OCI-LY1 (cell line): ENCODE data around the gene MYO16.
"Not testable (repeated sequence)": the region's sequence is repeated elsewhere in the genome, so short reads cannot be mapped to it uniquely, and the experiment has no call there.

ENCODE experiments used
- H2AFZ ChIP-seq: fragments of 200-600 bp; sonication (generic), shearing (Covaris generic); 2 replicates; pipeline ENCODE4 v1.6.0; 2014; ENCODE audit warnings: antibody characterized with exemption, mild to moderate bottlenecking, low read length
- H3F3A ChIP-seq: fragments of 200-600 bp; sonication (generic), shearing (Covaris generic); 2 replicates; pipeline ENCODE4 v1.6.0; 2014; ENCODE audit warnings: mild to moderate bottlenecking, antibody characterized with exemption, low read length, moderate library complexity; ENCODE audit not compliant: insufficient read depth
- H3K27ac ChIP-seq: fragments of 200-600 bp; sonication (generic); 2 replicates; pipeline ENCODE4 v1.5.1; 2014; ENCODE audit warnings: low read length, mixed run types, mild to moderate bottlenecking, low read depth; ENCODE audit not compliant: poor library complexity, severe bottlenecking
- H3K27me3 ChIP-seq: fragments of 200-600 bp; sonication (generic); 2 replicates; pipeline ENCODE4 v1.6.0; 2014; ENCODE audit warnings: antibody characterized with exemption, mild to moderate bottlenecking, low read length, moderate library complexity; ENCODE audit not compliant: insufficient read depth
- H3K36me3 ChIP-seq: fragments of 200-600 bp; sonication (generic); 2 replicates; pipeline ENCODE4 v1.6.1; 2014; ENCODE audit warnings: mild to moderate bottlenecking, antibody characterized with exemption, low read length, moderate library complexity, mixed read lengths; ENCODE audit not compliant: insufficient read depth
- H3K4me1 ChIP-seq: fragments of 200-600 bp; sonication (generic); 2 replicates; pipeline ENCODE4 v1.5.1; 2014; ENCODE audit warnings: mild to moderate bottlenecking, low read length, moderate library complexity; ENCODE audit not compliant: insufficient read depth, severe bottlenecking
- H3K4me2 ChIP-seq: fragments of 200-600 bp; sonication (generic), shearing (Covaris generic); 2 replicates; pipeline ENCODE4 v1.6.1; 2014; ENCODE audit warnings: low read length
- H3K4me3 ChIP-seq: fragments of 200-600 bp; sonication (generic); 2 replicates; pipeline ENCODE4 v1.5.1; 2014; ENCODE audit warnings: low read length, low read depth, mild to moderate bottlenecking, mixed read lengths; ENCODE audit not compliant: poor library complexity, severe bottlenecking
- H3K79me2 ChIP-seq: fragments of 200-600 bp; shearing (Covaris generic); 2 replicates; pipeline ENCODE4 v1.6.1; 2016; ENCODE audit warnings: mixed run types, low read length, mixed read lengths; ENCODE audit not compliant: insufficient read depth
- H3K9ac ChIP-seq: fragments of 200-600 bp; sonication (generic), shearing (Covaris generic); 2 replicates; pipeline ENCODE4 v1.6.1; 2014; ENCODE audit warnings: mild to moderate bottlenecking, low read length, mixed read lengths
- H3K9me2 ChIP-seq: fragments of 200-600 bp; sonication (generic), shearing (Covaris generic); 2 replicates; pipeline ENCODE4 v1.6.1; 2014; ENCODE audit warnings: low read depth, mild to moderate bottlenecking, low read length, mixed read lengths
- H3K9me3 ChIP-seq: fragments of 200-600 bp; shearing (Covaris generic); 2 replicates; pipeline ENCODE4 v1.6.1; 2014; ENCODE audit warnings: low read length, mixed read lengths
- H4K20me1 ChIP-seq: fragments of 200-600 bp; sonication (generic), shearing (Covaris generic); 2 replicates; pipeline ENCODE4 v1.6.0; 2016; ENCODE audit warnings: mild to moderate bottlenecking, low read length; ENCODE audit not compliant: insufficient read depth
- EZH2 ChIP-seq: fragments of 200-600 bp; sonication (generic), shearing (Covaris generic); IDR thresholded peaks from 2 replicates; pipeline ENCODE4 v1.8.0; 2017; ENCODE audit warnings: borderline replicate concordance, mixed run types, mild to moderate bottlenecking, antibody characterized with exemption, low read length, moderate library complexity, mixed read lengths
- TF ChIP-seq, protein P1 (sequence below): fragments of 200-600 bp; sonication (generic), shearing (Covaris generic); IDR thresholded peaks from 2 replicates; pipeline ENCODE4 v1.5.1; 2017; ENCODE audit warnings: mild to moderate bottlenecking, antibody characterized with exemption, low read length, moderate library complexity, mixed read lengths

The MYO16 gene

DNA sequence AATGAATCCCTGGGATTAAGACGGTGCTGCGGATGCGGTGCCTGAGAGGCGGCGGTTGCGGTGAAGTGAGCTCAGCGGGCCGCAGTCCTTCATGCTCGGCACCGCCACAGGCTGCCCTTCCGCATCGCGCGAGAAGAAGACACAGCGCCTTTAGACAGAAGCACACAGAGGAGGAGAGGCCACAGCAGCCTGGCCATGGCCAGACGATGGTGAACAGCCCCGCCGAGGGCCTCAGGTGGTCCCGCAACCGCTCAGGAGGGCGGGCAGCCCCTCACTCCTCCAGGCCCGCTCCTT, 459.2 kb downstream of the MYO16 start:
- Histone ChIP-seq H3K4me1 (no peaks in the 10 kb centered on the region), H3K9me2 (no peaks in the 10 kb centered on the region), H3K9ac (no peak overlapping the region), H3F3A (no peaks in the 10 kb centered on the region), H4K20me1 (no peaks in the 10 kb centered on the region), H3K27ac (no peak overlapping the region), H3K9me3 (no peaks in the 10 kb centered on the region), H2AFZ (no peak overlapping the region), H3K27me3 (no peaks in the 10 kb centered on the region), H3K4me2 (no peak overlapping the region), H3K79me2 (no peaks in the 10 kb centered on the region), H3K36me3 (no peaks in the 10 kb centered on the region), H3K4me3 (no peak overlapping the region)
- TF ChIP-seq, protein P1, sequence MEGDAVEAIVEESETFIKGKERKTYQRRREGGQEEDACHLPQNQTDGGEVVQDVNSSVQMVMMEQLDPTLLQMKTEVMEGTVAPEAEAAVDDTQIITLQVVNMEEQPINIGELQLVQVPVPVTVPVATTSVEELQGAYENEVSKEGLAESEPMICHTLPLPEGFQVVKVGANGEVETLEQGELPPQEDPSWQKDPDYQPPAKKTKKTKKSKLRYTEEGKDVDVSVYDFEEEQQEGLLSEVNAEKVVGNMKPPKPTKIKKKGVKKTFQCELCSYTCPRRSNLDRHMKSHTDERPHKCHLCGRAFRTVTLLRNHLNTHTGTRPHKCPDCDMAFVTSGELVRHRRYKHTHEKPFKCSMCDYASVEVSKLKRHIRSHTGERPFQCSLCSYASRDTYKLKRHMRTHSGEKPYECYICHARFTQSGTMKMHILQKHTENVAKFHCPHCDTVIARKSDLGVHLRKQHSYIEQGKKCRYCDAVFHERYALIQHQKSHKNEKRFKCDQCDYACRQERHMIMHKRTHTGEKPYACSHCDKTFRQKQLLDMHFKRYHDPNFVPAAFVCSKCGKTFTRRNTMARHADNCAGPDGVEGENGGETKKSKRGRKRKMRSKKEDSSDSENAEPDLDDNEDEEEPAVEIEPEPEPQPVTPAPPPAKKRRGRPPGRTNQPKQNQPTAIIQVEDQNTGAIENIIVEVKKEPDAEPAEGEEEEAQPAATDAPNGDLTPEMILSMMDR, result no peak
- TF ChIP-seq EZH2, result no peak

DNA sequence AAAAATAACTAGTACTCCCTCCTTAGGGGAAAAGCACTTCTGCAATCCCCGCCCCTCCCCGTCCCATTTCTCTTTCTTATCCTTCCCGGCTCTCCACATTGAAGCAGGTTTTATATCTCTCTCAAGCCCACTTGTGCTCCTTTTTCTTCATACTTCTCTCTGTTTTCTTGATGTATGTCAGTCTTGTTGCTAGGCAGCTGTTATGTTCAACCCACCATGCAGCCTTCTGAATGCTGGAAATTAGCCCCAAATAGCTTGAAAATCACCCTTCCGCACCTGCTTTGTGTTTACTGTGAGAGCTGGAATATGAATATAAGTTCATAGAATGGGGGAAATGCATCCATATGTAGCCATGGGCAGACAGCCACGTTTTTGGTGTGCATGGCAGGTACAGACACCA, 461.4 kb downstream of the MYO16 start:
- TF ChIP-seq, protein P1, result no peak
- TF ChIP-seq EZH2, result no peak
- Histone ChIP-seq H3K4me1 (no peaks in the 10 kb centered on the region), H3F3A (no peaks in the 10 kb centered on the region)

DNA sequence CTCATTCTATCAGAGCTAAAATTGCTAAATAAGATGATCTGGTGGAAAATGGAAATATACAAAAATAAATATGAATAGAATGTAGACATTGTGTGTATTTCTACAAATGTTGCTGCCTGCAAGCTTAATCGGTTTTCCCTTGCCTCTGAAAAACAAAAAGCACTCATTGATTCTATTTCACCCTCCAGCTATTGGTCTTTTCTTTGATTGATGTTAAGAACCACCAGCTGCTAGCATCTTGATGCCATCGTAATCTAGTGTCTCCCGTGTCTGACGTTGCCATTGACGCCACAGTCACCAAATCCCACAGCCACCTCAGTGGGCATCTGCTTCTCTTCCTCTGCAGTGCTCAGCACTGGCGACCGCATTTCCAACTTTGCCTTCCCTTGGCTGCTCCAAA, 461.8 kb downstream of the MYO16 start:
- no peaks in the 10 kb centered on the region for H3K36me3 ChIP-seq
- no peaks in the 10 kb centered on the region for H3K9me3 ChIP-seq
- H3K27ac ChIP-seq, result no peak overlapping the region
- H4K20me1 ChIP-seq, result no peaks in the 10 kb centered on the region
- H3K27me3 ChIP-seq, result no peaks in the 10 kb centered on the region
- H2AFZ ChIP-seq, result no peak overlapping the region
- no peaks in the 10 kb centered on the region for H3K4me1 ChIP-seq
- H3F3A ChIP-seq, result no peaks in the 10 kb centered on the region
- no peak overlapping the region for H3K4me3 ChIP-seq
- no peak for TF ChIP-seq EZH2
- TF ChIP-seq, protein P1, result no peak
- no peaks in the 10 kb centered on the region for H3K79me2 ChIP-seq
- H3K9me2 ChIP-seq, result no peaks in the 10 kb centered on the region
- no peak overlapping the region for H3K9ac ChIP-seq
- no peak overlapping the region for H3K4me2 ChIP-seq

More for the DNA sequence above, 461.4 kb downstream of the MYO16 start:
- no peak overlapping the region for H3K9ac ChIP-seq
- no peak overlapping the region for H3K27ac ChIP-seq
- H3K9me2 ChIP-seq, result no peaks in the 10 kb centered on the region
- H3K79me2 ChIP-seq, result no peaks in the 10 kb centered on the region
- H3K27me3 ChIP-seq, result no peaks in the 10 kb centered on the region
- H4K20me1 ChIP-seq, result no peaks in the 10 kb centered on the region
- no peak overlapping the region for H3K4me2 ChIP-seq
- H2AFZ ChIP-seq, result no peak overlapping the region
- H3K9me3 ChIP-seq, result no peaks in the 10 kb centered on the region
- H3K4me3 ChIP-seq, result no peak overlapping the region
- H3K36me3 ChIP-seq, result no peaks in the 10 kb centered on the region

DNA sequence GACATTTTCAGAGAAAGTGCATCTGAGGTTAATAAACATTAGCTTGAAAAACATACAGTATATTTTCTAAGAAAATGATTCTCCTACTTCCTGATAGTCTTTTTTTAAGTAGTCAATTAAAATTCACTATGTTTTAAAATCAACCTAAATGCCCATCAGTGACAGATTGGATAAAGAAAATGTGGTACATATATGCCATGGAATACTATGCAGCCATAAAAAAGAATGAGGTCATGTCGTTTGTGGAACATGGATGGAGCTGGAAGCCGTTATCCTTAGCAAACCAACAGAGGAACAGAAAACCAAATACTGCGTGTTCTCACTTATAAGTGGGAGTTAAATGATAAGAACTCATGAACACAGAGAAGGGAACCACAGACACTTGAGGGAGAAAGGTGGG, 462.8 kb downstream of the MYO16 start:
- H3K4me1 ChIP-seq, H3K9ac ChIP-seq, H3K9me2 ChIP-seq, H3K27ac ChIP-seq, H3K4me3 ChIP-seq, H3F3A ChIP-seq, H3K79me2 ChIP-seq, H3K4me2 ChIP-seq, H3K9me3 ChIP-seq, H2AFZ ChIP-seq, H3K27me3 ChIP-seq, H4K20me1 ChIP-seq, H3K36me3 ChIP-seq: not testable (repeated sequence)
